NCI-H526 (cell line): Measurements from ENCODE around the gene CFI.

Source experiments
- DNase-seq, 2 experiments: peaks; one replicate each; lab custom pipeline; 2025; lab: John Stamatoyannopoulos, UW

The CFI gene

GRCh38 chr4:109801895-109802319 lies at the start of gene CFI:
TSS of gene CFI (minus strand) at chr4:109801999. CDS start at chr4:109801971, 28 bp downstream.
- no peak for DNase-seq

GRCh38 chr4:109850601-109851000 lies 48.8 kb upstream of the CFI start:
- DNase-seq = no peak

- DNase-seq = no peak
Observed at GRCh38 chr4:109848501-109848900, 46.7 kb upstream of the CFI start.

- no peak for DNase-seq
Observed at GRCh38 chr4:109847896-109848442, 46.2 kb upstream of the CFI start, which contains the start of gene LRIT3. TSS of gene LRIT3 (plus strand) at chr4:109848107. CDS start at chr4:109848202, 95 bp downstream.

- DNase-seq = no peak
Observed at GRCh38 chr4:109846395-109847098, 44.7 kb upstream of the CFI start.

- DNase-seq = no peak
Observed at GRCh38 chr4:109836985-109837384, 35.2 kb upstream of the CFI start.

- no peak for DNase-seq
Observed at GRCh38 chr4:109833756-109834155, 32.0 kb upstream of the CFI start.

- no peak for DNase-seq
Observed at GRCh38 chr4:109827672-109828071, 25.9 kb upstream of the CFI start, which contains the start of gene RRH. TSS of gene RRH (plus strand) at chr4:109827972. CDS start at chr4:109828028, 56 bp downstream.

GRCh38 chr4:109826719-109827118 lies 24.9 kb upstream of the CFI start:
- peak in 1 of 2 experiments; percentile 33 for DNase-seq

GRCh38 chr4:109821185-109821584 lies 19.4 kb upstream of the CFI start:
- no peak for DNase-seq

- no peak for DNase-seq
Observed at GRCh38 chr4:109820563-109820962, 18.8 kb upstream of the CFI start.

GRCh38 chr4:109818268-109818667 lies 16.5 kb upstream of the CFI start:
- DNase-seq = no peak

- DNase-seq = no peak
Observed at GRCh38 chr4:109816894-109817293, 15.1 kb upstream of the CFI start.

- DNase-seq = peak in 1 of 2 experiments; percentile 23
Observed at GRCh38 chr4:109816082-109816442, 14.3 kb upstream of the CFI start.

- DNase-seq = peak; percentile 89 to 94
Observed at GRCh38 chr4:109815151-109816081, 13.6 kb upstream of the CFI start, which contains the start of gene GAR1. TSS of gene GAR1 (plus strand) at chr4:109815762. CDS start at chr4:109816165, 403 bp downstream.

- no peak for DNase-seq
Observed at GRCh38 chr4:109811707-109812106, 9.9 kb upstream of the CFI start.

GRCh38 chr4:109810552-109811387 lies 9.0 kb upstream of the CFI start:
- no peak for DNase-seq

- DNase-seq = no peak
Observed at GRCh38 chr4:109809655-109810054, 7.9 kb upstream of the CFI start.

GRCh38 chr4:109803924-109804571 lies 2.2 kb upstream of the CFI start:
- DNase-seq = peak; percentile 41 to 76

- DNase-seq = no peak
Observed at GRCh38 chr4:109801099-109801789, 555 bp downstream of the CFI start.
